SK-N-MC (cell line): ENCODE measurements around the gene TTL.

Experiments
- EZH2 ChIP-seq: fragments of 200-600 bp; sonication (generic); IDR thresholded peaks from one replicate; pipeline ENCODE4 v1.6.1; 2017; ENCODE audit warnings: antibody characterized with exemption
- FOXP2 ChIP-seq: optimal IDR thresholded peaks from 2 replicates; pipeline ENCODE3; 2011; ENCODE audit warnings: mild to moderate bottlenecking, moderate library complexity; ENCODE audit not compliant: insufficient read depth; ENCODE audit errors: extremely low read length, control extremely low read depth
- POLR2AphosphoS5 ChIP-seq: IDR thresholded peaks from 2 replicates; pipeline ENCODE4 v1.6.1; 2012; ENCODE audit warnings: mild to moderate bottlenecking, low read depth, low read length, borderline replicate concordance

DNA sequence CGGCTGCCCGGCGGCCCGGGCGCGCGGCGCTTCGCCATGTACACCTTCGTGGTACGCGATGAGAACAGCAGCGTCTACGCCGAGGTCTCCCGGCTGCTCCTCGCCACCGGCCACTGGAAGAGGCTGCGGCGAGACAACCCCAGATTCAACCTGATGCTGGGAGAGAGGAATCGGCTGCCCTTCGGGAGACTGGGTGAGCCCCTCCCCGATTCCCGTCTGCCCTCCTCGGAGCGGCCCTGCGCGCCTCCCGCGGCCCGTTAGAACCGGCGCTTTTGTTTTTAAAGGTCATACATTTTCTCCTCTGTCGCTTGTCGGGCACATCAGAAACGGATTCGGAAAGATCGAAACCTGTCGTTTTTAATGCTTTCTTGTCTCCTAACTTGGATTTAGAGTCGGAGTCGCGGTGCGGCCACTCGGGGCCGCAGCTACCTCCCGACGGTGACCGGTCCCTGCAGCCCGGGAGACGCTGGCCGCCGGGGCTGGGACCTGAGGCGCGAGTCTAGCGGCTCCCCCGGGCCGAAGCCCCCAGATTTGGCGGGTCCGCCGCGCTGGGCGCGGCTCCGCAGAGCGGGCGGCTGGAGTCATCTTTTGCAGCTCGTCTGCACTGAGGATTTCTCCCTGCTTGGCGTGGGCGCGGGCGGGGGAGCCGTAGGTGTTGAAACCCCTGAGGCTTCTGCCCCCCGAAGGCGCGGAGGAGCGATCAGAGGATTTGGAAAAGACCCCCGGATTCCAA is 519 bp downstream of the TTL start:
- no peak for TF ChIP-seq EZH2
- TF ChIP-seq POLR2AphosphoS5: no peak
- no peak for TF ChIP-seq FOXP2
